SK-N-SH (cell line): ENCODE data around the gene HYLS1.
A peak's percentile ranks its signal among the peaks of the same experiment; 100 is the strongest.

Experiments
- CTCF ChIP-seq: fragments of 200-600 bp; sonication (generic); IDR thresholded peaks from 2 replicates; pipeline ENCODE4 v1.6.1; 2017; ENCODE audit warnings: antibody characterized with exemption, mild to moderate bottlenecking, moderate library complexity
- EZH2phosphoT487 ChIP-seq: fragments of 200-600 bp; sonication (generic); IDR thresholded peaks from 2 replicates; pipeline ENCODE4 v1.6.1; 2017; ENCODE audit warnings: low read depth, mixed run types, mild to moderate bottlenecking, antibody characterized with exemption, moderate library complexity, borderline replicate concordance
- FOXJ3 ChIP-seq: sonication (generic); formaldehyde crosslinking; IDR thresholded peaks from 2 replicates; pipeline ENCODE4 v1.5.1; 2020; ENCODE audit warnings: mild to moderate bottlenecking, missing genetic modification reagents
- MXI1 ChIP-seq: IDR thresholded peaks from 2 replicates; pipeline ENCODE4 v1.6.1; 2012; ENCODE audit warnings: mild to moderate bottlenecking, low read depth, low read length, improper control_type of control experiment
- POLR2AphosphoS5 ChIP-seq: IDR thresholded peaks from 2 replicates; pipeline ENCODE4 v1.6.1; 2012; ENCODE audit warnings: low read depth, low read length
- RAD21 ChIP-seq: IDR thresholded peaks from 2 replicates; pipeline ENCODE4 v1.6.1; 2012; ENCODE audit warnings: mild to moderate bottlenecking, low read length
- SIN3A ChIP-seq: IDR thresholded peaks from 2 replicates; pipeline ENCODE4 v1.6.1; 2012; ENCODE audit warnings: low read depth, mild to moderate bottlenecking, low read length, moderate library complexity, borderline replicate concordance
- SMC3 ChIP-seq: IDR thresholded peaks from 2 replicates; pipeline ENCODE4 v1.6.1; 2012; ENCODE audit warnings: low read depth, low read length, improper control_type of control experiment
- TAF1 ChIP-seq: IDR thresholded peaks from 2 replicates; pipeline ENCODE4 v1.6.1; 2012; ENCODE audit warnings: low read depth, mild to moderate bottlenecking, low read length, moderate library complexity, borderline replicate concordance
- YY1 ChIP-seq: IDR thresholded peaks from 2 replicates; pipeline ENCODE4 v1.4.0; 2012; ENCODE audit warnings: low read depth, mild to moderate bottlenecking
- TF ChIP-seq, protein P1 (sequence below): IDR thresholded peaks from 2 replicates; pipeline ENCODE4; 2012
- TF ChIP-seq, protein P2 (sequence below): IDR thresholded peaks from 2 replicates; pipeline ENCODE4 v1.4.0; 2012; ENCODE audit warnings: low read depth

GRCh38 chr11:125902927-125903710 is 15.7 kb downstream of the HYLS1 start, which contains the start of gene PUS3:
- TF ChIP-seq RAD21 (no peak), CTCF (no peak), SMC3 (no peak), POLR2AphosphoS5 (peak; percentile 89), TAF1 (peak; percentile 70), FOXJ3 (CRISPR knock-in tag) (no peak), EZH2phosphoT487 (no peak), MXI1 (peak; percentile 99), SIN3A (peak; percentile 72), YY1 (no peak)
- TF ChIP-seq, protein P1, sequence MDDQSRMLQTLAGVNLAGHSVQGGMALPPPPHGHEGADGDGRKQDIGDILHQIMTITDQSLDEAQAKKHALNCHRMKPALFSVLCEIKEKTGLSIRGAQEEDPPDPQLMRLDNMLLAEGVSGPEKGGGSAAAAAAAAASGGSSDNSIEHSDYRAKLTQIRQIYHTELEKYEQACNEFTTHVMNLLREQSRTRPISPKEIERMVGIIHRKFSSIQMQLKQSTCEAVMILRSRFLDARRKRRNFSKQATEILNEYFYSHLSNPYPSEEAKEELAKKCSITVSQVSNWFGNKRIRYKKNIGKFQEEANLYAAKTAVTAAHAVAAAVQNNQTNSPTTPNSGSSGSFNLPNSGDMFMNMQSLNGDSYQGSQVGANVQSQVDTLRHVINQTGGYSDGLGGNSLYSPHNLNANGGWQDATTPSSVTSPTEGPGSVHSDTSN: no peak
- TF ChIP-seq, protein P2, sequence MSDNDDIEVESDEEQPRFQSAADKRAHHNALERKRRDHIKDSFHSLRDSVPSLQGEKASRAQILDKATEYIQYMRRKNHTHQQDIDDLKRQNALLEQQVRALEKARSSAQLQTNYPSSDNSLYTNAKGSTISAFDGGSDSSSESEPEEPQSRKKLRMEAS: peak; percentile 68; the same call in 1 of the 2 replicates
